Measurements from ENCODE around the gene GOLT1A.
"Not testable (repeated sequence)": the region's sequence is repeated elsewhere in the genome, so short reads cannot be mapped to it uniquely, and the experiment has no call there.

Gene GOLT1A

DNA sequence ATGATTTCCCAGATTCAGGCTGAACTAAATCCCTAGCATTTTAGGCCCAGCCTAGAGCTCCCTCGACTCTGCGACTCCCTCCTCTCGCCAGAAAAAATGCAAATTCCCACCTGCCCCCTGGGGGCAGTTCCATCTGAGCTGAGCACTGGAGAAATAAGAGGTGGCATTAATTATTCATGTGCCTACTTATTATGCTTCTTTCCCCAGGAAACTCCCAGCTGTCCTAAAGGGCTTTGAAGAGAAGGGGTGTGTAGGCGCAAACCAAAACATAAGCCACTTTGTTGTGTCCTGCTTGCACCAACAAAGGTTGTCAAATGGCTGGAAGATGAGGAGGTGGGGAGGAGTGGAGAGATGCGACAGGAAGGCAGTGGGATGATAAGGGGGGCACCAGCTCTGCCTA is 41.4 kb upstream of the GOLT1A start:
- H3K4me3 Mint-ChIP-seq = no peak overlapping the region
- DNase-seq (ENCODE audit: low spot score in 2 of 2) = no peak
- peaks cover under 1% of the 10 kb centered on the region for H3K36me3 Mint-ChIP-seq
- H3K9me3 Mint-ChIP-seq = no peaks in the 10 kb centered on the region
- no peak for ATAC-seq (ENCODE audit: low read depth)
- H3K27ac Mint-ChIP-seq = no peak overlapping the region
- H3K27me3 Mint-ChIP-seq = peaks cover 3% of the 10 kb centered on the region
- H3K4me1 Mint-ChIP-seq = no peaks in the 10 kb centered on the region

DNA sequence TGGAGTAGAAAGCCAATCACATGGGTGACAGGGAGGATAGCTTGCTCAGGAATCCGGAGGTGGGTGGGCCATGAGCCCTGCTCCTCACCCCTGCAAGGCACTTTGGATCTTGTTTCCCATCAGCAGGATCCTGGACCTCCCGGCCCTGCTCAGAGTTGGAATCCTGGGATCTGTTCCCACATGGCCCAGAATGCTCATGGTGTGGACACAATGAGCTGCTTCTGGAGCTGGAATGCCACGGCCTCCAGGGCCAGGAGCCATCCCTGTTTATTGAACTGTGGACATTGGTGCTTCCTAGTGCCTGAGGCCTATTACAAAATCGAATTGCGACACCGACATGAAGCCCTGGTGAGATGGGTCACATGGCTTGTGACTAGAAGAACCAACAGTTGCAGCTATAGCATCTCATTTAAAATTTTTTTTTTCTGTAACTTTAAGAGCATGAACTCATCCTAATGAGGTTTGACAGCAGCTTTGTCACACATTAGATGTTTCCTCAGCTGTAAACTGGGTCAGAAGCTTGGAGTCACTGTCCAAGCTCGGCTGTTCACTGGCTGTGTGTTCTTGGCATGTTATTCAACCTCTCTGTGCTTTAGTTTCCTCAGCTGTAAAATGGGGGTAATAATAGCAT is 40.4 kb upstream of the GOLT1A start:
- ATAC-seq (ENCODE audit: low read depth) (no peak), DNase-seq (ENCODE audit: low spot score in 2 of 2) (no peak)
- no peak overlapping the region for H3K4me3 Mint-ChIP-seq
- H3K27me3 Mint-ChIP-seq = peaks cover 8% of the 10 kb centered on the region
- no peaks in the 10 kb centered on the region for H3K4me1 Mint-ChIP-seq
- H3K27ac Mint-ChIP-seq = no peak overlapping the region
- peaks cover 2% of the 10 kb centered on the region for H3K36me3 Mint-ChIP-seq
- H3K9me3 Mint-ChIP-seq = no peaks in the 10 kb centered on the region

DNA sequence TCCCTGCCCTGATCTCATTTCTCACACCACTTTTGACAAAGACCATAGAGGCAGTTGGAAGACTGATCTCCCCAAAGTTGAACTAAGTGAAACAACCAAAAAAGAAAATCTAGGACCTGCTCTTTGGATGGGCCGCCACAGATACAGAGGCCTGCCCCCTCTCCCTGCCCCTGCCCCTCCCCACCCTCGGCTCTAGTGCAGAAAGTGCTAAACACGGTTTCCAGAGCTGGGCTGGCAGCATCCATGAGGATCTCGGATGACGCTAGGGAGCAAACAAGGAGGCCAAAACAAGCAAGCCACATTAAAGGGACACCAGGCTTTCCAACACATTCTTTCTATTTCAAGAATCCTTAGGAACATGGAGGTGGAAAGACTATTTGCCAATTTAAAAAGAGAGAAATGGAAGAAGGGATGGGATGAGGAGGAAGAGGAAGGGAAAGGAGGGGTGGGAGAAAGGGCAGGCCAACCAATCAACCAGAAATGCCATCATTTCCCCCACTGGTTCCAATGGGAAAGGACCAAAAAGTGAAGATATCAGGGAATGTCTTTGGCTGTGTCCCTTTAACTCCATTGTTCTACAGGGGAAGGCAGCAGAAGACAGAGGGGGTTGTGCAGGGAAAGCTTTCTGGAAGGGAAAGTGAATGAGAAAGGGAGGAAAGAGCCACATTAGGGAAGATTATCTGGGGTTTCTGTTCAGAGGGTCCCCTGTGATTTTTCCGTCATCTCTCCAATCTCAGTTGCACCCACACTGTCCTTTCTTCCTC is 38.3 kb upstream of the GOLT1A start:
- DNase-seq (ENCODE audit: low spot score in 2 of 2) = no peak
- Mint-ChIP-seq H3K4me1 (no peaks in the 10 kb centered on the region), H3K27ac (no peak overlapping the region), H3K9me3 (no peaks in the 10 kb centered on the region), H3K36me3 (peaks cover 2% of the 10 kb centered on the region), H3K27me3 (peaks cover 8% of the 10 kb centered on the region), H3K4me3 (no peak overlapping the region)
- no peak for ATAC-seq (ENCODE audit: low read depth)

DNA sequence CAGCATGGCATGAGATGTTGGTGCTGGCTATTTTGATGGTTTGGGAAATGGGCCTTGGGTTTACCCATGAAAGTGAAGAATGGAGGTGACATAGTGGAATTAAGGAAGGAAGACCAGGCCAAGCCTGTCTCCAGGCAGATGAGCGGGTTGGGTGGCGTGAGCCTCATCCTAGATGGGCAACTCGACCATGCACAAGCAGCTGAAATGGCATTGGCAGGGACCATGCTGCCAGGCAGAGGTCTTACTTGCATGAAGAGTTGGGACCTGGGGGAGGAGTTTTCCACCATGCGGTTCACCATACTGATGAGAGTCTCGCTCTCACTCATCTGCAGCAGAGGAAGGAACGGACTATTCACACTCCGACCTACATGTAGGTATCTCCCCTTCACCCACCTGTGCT is 37.5 kb upstream of the GOLT1A start:
- Mint-ChIP-seq H3K27me3 (peaks cover 8% of the 10 kb centered on the region), H3K4me1 (no peaks in the 10 kb centered on the region), H3K9me3 (no peaks in the 10 kb centered on the region), H3K36me3 (peaks cover 2% of the 10 kb centered on the region), H3K27ac (no peak overlapping the region), H3K4me3 (no peak overlapping the region)
- DNase-seq (ENCODE audit: low spot score in 2 of 2) = no peak
- no peak for ATAC-seq (ENCODE audit: low read depth)

DNA sequence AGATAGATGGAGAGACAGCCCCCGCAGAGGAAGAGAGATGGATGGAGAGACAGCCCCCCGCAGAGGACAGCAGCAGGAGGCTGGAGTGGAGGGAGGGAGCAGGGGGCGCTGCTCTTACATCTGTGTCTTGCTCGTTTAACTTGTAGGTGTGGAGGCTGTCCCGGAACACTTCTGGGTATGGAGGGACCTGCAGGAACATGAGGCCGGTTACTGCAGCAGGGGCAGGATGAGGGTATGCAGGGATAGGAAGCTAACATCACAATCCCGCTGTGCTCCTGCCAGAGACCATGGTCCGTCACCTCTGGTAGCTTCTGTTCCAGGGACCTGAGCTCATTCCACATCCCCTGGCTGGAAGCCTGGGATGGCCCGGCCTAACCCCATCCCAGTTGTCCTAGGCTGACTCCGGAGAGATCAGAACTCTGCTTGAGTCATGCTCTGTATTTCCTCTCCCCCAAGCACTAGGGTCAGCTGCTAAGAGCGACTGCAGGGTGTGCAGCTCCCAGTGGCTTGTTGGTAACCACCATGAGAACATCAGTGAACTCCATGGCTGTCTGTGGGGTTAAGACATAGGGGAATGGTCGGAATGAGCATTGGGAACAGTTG is 36.7 kb upstream of the GOLT1A start:
- H3K36me3 Mint-ChIP-seq = peaks cover 2% of the 10 kb centered on the region
- H3K4me1 Mint-ChIP-seq = no peaks in the 10 kb centered on the region
- H3K27ac Mint-ChIP-seq = no peak overlapping the region
- H3K9me3 Mint-ChIP-seq = no peaks in the 10 kb centered on the region
- DNase-seq (ENCODE audit: low spot score in 2 of 2) = no peak
- no peak overlapping the region for H3K4me3 Mint-ChIP-seq
- ATAC-seq (ENCODE audit: low read depth) = no peak
- H3K27me3 Mint-ChIP-seq = peaks cover 8% of the 10 kb centered on the region

DNA sequence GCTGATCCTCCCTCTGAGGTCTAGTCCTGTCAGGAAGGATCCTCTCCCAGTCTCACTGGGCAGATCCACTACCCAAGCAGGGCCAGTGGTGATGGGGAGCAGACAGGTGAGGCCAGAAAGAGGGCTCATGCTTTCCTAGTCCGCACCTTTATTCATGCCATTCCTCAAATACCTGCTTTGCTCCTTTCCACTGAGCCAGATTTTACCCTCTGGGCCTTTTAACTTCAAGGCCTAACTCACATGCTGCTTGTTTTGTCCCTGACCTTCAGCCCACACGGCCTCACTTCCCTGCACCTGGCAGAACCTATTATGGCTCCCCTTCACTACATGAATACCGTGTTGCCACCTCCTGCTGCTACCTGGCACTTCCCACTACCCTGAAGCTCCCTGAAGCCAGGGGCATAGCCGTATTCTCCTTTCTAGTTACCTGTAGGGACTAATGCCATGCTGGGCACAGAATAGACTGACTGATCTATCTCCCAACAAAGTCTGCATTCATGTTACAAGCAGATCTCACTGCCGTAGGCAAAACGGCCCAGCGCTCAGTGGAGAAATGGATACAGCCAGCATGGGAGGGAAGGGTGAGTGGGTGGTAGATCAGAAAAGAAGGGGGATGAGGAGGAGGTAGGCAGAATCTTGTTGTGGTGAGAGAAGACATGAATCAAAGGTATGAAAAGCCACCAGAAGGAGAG is 36.1 kb upstream of the GOLT1A start:
- no peak for DNase-seq (ENCODE audit: low spot score in 2 of 2)
- no peak overlapping the region for H3K4me3 Mint-ChIP-seq
- H3K27ac Mint-ChIP-seq = no peak overlapping the region
- peaks cover 2% of the 10 kb centered on the region for H3K36me3 Mint-ChIP-seq
- H3K4me1 Mint-ChIP-seq = no peaks in the 10 kb centered on the region
- ATAC-seq (ENCODE audit: low read depth) = no peak
- no peaks in the 10 kb centered on the region for H3K9me3 Mint-ChIP-seq
- H3K27me3 Mint-ChIP-seq = peaks cover 8% of the 10 kb centered on the region

DNA sequence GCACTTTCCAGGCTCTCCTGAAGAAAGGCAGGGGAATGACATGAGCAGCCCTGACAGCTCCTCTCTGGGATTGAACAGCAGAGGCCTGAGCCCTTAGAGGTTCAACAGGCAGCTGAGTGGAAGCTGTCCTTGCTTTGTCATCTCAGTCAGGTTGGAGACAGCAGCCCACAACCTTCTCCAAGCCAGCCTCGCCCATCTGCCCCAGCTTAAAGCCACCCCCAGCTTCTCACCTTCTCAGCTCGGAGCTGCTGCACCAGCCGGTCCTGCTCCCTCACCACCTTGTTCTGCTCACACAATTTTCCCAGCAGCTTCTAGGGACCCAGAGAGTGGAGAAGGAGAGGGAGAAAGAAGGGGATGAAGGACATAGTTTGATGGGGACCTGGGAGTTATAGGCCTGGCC is 35.2 kb upstream of the GOLT1A start:
- Mint-ChIP-seq H3K27ac (no peak overlapping the region), H3K4me3 (no peak overlapping the region), H3K36me3 (peaks cover 2% of the 10 kb centered on the region), H3K27me3 (peaks cover 11% of the 10 kb centered on the region), H3K4me1 (no peaks in the 10 kb centered on the region), H3K9me3 (no peaks in the 10 kb centered on the region)
- no peak for DNase-seq (ENCODE audit: low spot score in 2 of 2)
- no peak for ATAC-seq (ENCODE audit: low read depth)

DNA sequence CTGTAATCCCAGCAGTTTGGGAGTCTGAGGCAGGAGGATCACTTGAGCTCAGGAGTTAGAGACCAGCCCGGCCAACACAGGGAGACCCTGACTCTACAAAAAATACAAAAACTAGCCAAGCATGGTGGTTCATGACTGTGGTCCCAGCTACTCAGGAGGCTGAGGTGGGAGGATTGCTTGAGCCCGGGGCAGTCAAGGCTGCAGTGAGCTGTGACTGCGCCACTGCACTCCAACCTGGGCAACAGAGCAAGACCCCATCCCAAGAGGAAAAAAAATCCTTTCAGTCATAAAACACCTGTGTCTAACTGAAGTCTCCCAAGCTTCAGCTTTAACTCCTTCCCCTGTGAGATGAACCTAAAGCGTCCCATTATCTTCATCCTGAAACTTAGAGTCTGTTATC is 33.1 kb upstream of the GOLT1A start:
- Mint-ChIP-seq H3K27me3 (peaks cover 13% of the 10 kb centered on the region), H3K27ac (no peak overlapping the region), H3K9me3 (no peaks in the 10 kb centered on the region), H3K36me3 (peaks cover 2% of the 10 kb centered on the region), H3K4me1 (no peaks in the 10 kb centered on the region), H3K4me3 (no peak overlapping the region)
- ATAC-seq (ENCODE audit: low read depth) (no peak), DNase-seq (ENCODE audit: low spot score in 2 of 2) (no peak)

DNA sequence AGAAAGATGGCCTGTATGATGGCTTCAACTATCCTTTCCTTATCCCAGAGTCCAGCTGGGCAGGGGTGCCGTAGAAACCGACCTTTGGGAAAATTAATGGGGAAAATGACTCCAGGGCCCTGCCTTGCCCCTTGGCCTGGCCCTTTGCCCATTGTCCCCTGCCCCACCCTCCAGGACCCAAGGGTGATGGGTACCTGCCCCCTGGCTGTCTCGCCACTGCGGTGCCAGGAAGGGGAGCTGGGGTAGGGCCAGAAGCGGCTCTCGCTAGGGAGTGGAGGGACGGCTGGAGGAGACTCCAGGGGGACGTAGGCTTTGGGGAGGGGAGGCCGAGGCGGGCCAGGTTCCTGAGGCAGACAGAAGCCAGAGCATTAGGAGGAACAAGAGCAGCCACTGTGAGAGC is 29.1 kb upstream of the GOLT1A start:
- no peak overlapping the region for H3K27ac Mint-ChIP-seq
- no peak for DNase-seq (ENCODE audit: low spot score in 2 of 2)
- H3K9me3 Mint-ChIP-seq = no peaks in the 10 kb centered on the region
- ATAC-seq (ENCODE audit: low read depth) = no peak
- H3K27me3 Mint-ChIP-seq = peaks cover 10% of the 10 kb centered on the region
- H3K4me1 Mint-ChIP-seq = no peaks in the 10 kb centered on the region
- H3K4me3 Mint-ChIP-seq = no peak overlapping the region
- H3K36me3 Mint-ChIP-seq = no peaks in the 10 kb centered on the region

DNA sequence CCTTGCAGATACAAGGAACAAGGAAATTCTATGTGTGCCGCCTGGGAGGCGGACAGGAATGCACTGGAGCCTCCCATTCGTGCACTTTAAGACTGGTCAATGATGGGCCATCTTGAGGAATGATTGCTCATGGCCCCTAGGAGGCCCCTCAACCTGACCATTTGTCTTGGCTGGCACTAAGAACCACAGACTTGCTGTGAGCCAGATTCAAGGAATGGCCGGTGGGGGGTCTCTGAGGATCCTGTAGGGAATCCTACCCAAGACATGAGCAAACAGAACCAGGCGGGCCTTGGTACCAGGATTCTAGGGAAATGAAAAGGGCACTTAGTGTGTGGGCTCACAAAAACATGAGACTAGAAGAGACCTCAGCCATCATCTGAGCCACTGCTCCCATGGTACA is 28.1 kb upstream of the GOLT1A start:
- Mint-ChIP-seq H3K27me3 (peaks cover 10% of the 10 kb centered on the region), H3K27ac (no peak overlapping the region), H3K4me3 (no peak overlapping the region), H3K9me3 (no peaks in the 10 kb centered on the region), H3K4me1 (no peaks in the 10 kb centered on the region), H3K36me3 (no peaks in the 10 kb centered on the region)
- DNase-seq (ENCODE audit: low spot score in 2 of 2) (no peak), ATAC-seq (ENCODE audit: low read depth) (no peak)

DNA sequence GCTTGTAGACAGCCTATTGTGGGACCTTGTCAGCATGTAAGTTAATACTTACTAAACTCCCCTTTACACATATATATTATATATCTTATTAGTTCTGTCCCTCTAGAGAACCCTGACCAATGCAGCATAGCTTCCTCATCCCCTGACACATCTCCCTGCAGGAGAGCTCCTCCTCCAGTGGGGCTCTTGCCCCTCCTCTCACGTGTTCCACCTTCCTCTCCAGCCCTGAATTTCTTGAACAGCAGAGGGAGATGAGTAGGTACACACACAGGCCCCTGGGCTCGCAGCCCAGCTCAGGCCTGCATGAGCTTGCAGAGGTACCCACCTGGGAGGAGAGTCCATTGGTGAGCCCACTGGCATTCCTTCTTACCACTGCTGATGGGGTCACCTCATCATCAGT is 27.3 kb upstream of the GOLT1A start:
- ATAC-seq (ENCODE audit: low read depth) (no peak), DNase-seq (ENCODE audit: low spot score in 2 of 2) (no peak)
- peaks cover 11% of the 10 kb centered on the region for H3K27me3 Mint-ChIP-seq

DNA sequence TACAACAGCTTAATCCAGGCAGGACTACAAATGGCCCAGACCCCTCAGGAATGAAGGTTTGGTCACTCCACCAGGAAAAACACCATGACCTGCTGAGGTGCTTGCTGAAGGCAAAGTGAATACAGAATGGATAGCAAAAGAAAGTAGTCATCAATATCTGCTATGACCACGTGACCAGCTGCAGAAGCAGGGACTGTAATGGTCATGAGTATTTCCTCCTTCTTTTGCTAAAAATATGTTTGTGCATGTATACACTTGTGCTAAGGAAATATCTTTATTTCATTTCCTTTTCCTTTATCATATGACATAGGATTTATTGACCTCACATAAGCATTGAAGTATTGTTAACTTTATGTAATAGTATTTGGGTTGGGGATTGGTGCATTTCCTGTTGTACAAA is 26.4 kb upstream of the GOLT1A start:
- peaks cover 14% of the 10 kb centered on the region for H3K27me3 Mint-ChIP-seq
- H3K9me3 Mint-ChIP-seq = no peaks in the 10 kb centered on the region
- no peaks in the 10 kb centered on the region for H3K4me1 Mint-ChIP-seq
- H3K27ac Mint-ChIP-seq = no peak overlapping the region
- no peaks in the 10 kb centered on the region for H3K36me3 Mint-ChIP-seq
- ATAC-seq (ENCODE audit: low read depth) (no peak), DNase-seq (ENCODE audit: low spot score in 2 of 2) (no peak)
- H3K4me3 Mint-ChIP-seq = no peak overlapping the region

More for the DNA sequence above, 27.3 kb upstream of the GOLT1A start:
- Mint-ChIP-seq H3K27ac (no peak overlapping the region), H3K36me3 (no peaks in the 10 kb centered on the region), H3K4me3 (no peak overlapping the region), H3K4me1 (no peaks in the 10 kb centered on the region), H3K9me3 (no peaks in the 10 kb centered on the region)

DNA sequence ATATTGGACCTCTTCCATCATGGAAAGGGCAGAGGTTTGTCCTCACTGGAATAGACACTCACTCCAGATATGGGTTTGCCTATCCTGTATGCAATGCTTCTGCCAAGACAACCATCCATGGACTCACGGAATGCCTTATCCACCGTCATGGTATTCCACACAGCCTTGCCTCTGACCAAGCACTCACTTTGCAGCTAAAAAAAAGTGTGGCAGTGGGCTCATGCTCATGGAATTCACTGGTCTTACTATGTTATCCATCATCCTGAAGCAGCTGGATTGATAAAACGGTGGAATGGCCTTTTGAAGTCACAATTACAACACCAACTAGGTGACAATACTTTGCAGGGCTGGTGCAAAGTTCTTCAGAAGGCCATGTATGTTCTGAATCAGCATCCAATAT is 25.6 kb upstream of the GOLT1A start:
- not testable (repeated sequence) for ATAC-seq (ENCODE audit: low read depth); H3K4me1 Mint-ChIP-seq; H3K36me3 Mint-ChIP-seq; DNase-seq (ENCODE audit: low spot score in 2 of 2); H3K4me3 Mint-ChIP-seq; H3K27ac Mint-ChIP-seq; H3K9me3 Mint-ChIP-seq
- H3K27me3 Mint-ChIP-seq = peaks cover 15% of the 10 kb centered on the region

DNA sequence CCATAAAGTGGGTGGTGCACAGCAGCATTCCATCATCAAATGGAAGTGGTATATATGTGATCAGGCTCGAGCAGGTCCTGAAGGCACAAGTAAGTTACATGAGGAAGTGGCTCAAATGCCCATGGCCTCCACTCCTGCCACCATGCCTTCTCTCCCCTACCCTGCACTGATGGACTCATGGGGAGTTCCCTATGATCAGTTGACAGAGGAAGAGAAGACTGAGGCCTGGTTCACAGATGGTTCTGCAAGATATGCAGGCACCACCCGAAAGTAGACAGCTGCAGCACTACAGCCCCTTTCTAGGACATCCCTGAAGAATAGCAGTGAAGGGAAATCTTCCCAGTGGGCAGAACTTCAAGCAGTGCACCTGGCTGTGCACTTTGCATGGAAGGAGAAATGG is 24.7 kb upstream of the GOLT1A start:
- H3K27ac Mint-ChIP-seq; H3K4me3 Mint-ChIP-seq; ATAC-seq (ENCODE audit: low read depth); H3K9me3 Mint-ChIP-seq; DNase-seq (ENCODE audit: low spot score in 2 of 2); H3K4me1 Mint-ChIP-seq; H3K36me3 Mint-ChIP-seq: not testable (repeated sequence)
- H3K27me3 Mint-ChIP-seq = peaks cover 13% of the 10 kb centered on the region

Data from memory B cell (primary cell).